ENCODE data around the gene NUPR2.
"Not testable (repeated sequence)": the region's sequence is repeated elsewhere in the genome, so short reads cannot be mapped to it uniquely, and the experiment has no call there.

NUPR2 gene

DNA sequence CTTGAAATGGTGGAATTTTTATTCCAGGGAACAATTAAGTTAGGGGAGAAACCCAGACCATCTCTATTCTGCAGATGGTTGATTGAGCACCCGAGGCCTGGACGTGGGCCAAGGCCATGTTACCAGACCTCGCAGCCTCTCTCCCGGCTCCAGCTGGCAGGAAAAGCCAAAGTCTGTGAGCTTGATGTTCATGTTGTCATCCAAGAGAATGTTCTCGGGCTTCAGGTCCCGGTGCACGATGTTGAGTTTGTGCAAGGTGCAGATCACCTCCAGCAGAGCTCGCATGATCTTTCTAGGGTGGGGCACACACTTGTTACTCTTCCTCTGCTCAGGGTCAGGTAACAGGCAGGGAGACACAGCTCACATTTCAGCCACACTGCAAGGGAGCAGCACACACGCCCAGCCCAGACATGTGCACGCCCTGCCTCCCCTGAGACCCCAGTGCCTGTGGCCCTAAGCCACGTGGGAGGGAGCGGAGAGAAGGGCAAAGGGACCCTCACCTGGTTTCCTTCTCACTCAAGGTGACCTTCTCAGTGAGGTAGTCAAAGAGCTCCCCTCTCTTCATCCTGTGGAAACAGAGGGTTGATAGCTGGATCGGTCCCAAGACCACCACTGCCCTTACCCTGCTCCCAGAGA, 32.9 kb downstream of the NUPR2 start:
- DNase-seq = no peak

DNA sequence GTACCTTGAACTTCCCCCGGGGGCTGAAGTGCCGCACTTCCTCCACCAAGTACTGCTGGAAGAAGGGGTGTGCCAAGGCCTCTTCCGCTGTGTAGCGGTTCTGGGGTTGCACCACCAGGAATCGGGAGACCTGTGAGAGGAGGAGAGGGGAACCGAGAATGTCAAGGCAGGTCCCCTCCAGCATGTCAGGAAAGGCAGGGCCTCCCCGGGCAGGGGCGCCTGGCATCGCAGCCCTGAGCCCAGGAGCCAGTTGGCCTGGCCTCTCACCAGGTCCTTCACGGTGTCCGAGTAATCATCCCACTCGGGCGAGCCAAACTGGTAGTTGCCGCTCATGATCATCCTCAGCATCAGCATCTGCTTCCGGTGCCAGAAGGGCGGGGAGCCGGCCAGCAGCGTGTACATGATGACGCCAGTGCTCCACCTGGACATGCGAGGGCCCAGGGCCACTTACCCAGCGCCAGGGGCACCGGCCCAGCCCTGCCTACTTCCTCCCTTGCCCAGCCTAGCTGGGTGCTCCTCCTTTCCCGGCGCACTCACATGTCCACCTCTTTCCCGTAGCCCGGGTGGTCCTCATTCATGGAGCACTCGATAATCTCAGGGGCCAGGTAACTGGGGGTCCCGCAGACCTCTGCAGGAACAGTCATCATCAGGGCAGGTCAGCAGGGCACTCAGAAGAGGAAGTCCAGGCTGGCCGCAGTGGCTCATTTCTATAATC, 34.4 kb downstream of the NUPR2 start:
- no peak for DNase-seq

DNA sequence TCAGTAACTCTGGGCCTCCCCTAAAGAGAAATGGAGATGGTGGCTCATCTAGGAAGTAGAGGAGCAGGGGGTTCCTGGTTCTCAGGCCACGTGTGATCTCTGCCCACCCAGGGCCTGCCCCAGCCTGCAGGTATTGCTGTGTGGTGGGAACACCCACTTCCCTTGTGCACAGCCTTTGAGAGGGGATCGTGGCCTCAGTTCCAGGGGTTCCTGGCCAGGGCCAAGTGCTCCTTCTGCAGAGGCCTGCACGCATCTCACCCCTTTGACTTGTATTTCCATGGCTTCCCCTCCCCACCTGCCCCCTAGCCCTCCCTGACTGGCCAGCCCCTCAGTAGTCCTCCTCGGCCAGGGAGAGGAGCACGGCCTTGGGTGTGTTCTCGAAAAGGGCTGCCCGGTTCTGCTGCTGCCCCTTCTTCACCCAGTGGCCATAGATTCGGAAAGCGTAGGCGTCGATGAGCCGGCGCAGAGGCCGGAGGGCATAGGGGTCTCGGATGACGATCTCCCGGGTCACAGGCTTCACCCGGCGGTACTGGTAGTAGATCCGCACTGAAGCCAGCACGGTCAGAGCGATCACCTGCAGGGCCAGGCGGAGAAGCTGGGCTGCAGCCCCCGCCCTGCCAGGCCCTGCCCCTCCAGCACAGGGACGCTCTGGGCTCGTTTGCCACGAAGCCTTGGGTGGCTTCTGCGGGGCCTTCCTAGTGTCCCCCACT, 35.3 kb downstream of the NUPR2 start:
- DNase-seq = not testable (repeated sequence)

- DNase-seq = no peak
Measured at GRCh38 chr7:56079450-56080185, 36.6 kb downstream of the NUPR2 start.

DNA sequence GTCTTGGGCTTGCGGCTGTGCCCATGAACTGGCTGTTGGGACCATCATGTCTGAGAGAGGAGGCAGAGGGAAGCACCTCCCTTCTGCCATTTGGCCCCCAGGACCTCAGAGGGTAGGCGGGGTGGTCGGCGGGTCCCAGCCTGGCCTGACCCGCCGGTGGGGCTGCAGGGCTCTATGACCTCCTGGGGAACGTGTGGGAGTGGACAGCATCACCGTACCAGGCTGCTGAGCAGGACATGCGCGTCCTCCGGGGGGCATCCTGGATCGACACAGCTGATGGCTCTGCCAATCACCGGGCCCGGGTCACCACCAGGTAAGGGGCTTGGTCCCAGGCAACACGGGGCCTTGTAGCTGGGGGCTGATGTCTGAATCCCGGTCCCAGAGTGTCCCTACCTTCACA, 38.0 kb downstream of the NUPR2 start:
- DNase-seq = no peak

GRCh38 chr7:56077681-56078080, 38.5 kb downstream of the NUPR2 start:
- no peak for DNase-seq

DNA sequence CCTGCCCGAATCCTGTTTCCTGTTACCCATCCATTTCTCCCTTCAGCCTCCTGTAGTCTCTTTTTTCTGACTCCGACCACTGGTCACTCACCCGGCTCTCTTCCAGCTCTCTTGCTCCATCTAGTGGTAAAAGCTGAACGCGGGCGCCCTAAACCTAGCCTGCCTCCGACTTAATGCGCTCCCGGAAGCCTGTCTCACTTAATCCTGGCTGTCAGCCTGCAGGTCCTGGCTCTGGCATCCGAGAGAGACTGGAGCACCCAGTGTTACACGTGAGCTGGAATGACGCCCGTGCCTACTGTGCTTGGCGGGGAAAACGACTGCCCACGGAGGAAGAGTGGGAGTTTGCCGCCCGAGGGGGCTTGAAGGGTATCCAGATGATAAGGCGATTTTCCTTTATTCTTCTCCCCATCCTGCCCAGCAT, 41.8 kb downstream of the NUPR2 start:
- DNase-seq = peak; percentile 79

DNA sequence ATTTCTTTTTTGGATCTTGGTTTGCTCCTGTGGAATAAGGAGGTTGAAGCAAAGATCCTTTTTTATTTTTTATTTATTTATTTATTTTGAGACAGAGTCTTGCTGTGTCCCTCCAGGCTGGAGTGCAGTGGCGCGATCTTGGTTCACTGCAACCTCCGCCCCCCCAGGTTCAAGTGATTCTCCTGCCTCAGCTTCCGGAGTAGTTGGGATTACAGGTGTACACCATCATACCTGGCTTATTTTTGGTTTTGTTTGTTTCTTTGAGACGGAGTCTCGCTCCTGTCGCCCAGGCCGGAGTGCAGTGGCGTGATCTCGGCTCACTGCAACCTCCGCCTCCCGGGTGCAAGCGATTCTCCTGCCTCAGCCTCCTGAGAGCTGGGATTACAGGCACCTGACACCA, 49.8 kb downstream of the NUPR2 start:
- not testable (repeated sequence) for DNase-seq
